ENCODE results near the gene ZMIZ1.
"Not testable (repeated sequence)": the region's sequence is repeated elsewhere in the genome, so short reads cannot be mapped to it uniquely, and the experiment has no call there.

The ZMIZ1 gene

GRCh38 chr10:79275431-79275851, 206.7 kb downstream of the ZMIZ1 start:
- no peak overlapping the region for H3K27ac ChIP-seq
- TF ChIP-seq ZFX (IDR thresholded peaks at IDR 0.05) = no peak
- no peak for TF ChIP-seq CTCF (conservative IDR thresholded peaks at IDR 0.05)

GRCh38 chr10:79277579-79278269, 209.0 kb downstream of the ZMIZ1 start:
- TF ChIP-seq CTCF (conservative IDR thresholded peaks at IDR 0.05) = no peak
- TF ChIP-seq ZFX (IDR thresholded peaks at IDR 0.05) = no peak
- no peak overlapping the region for H3K27ac ChIP-seq

- H3K27ac ChIP-seq = not testable (repeated sequence)
These were observed 210.3 kb downstream of the ZMIZ1 start for GRCh38 chr10:79279047-79279446.

GRCh38 chr10:79280956-79281355, 212.2 kb downstream of the ZMIZ1 start:
- TF ChIP-seq ZFX (IDR thresholded peaks at IDR 0.05) (no peak), CTCF (conservative IDR thresholded peaks at IDR 0.05) (no peak)
- H3K27ac ChIP-seq = no peak overlapping the region

- no peak overlapping the region for H3K27ac ChIP-seq
- TF ChIP-seq CTCF (conservative IDR thresholded peaks at IDR 0.05) (no peak), ZFX (IDR thresholded peaks at IDR 0.05) (no peak)
These were observed 213.6 kb downstream of the ZMIZ1 start for GRCh38 chr10:79282388-79282787.

- TF ChIP-seq CTCF (conservative IDR thresholded peaks at IDR 0.05) = no peak
- no peak for TF ChIP-seq ZFX (IDR thresholded peaks at IDR 0.05)
- no peak overlapping the region for H3K27ac ChIP-seq
These were observed 214.8 kb downstream of the ZMIZ1 start for GRCh38 chr10:79283616-79284015.

- TF ChIP-seq ZFX (IDR thresholded peaks at IDR 0.05) (no peak), CTCF (conservative IDR thresholded peaks at IDR 0.05) (no peak)
- H3K27ac ChIP-seq = no peak overlapping the region
These were observed 215.5 kb downstream of the ZMIZ1 start for GRCh38 chr10:79284158-79284871.
